GM21381 (cell line): ENCODE measurements around the gene THSD7B.

Experiments
- ATAC-seq: cut with Tn5 transposase; IDR thresholded peaks from one replicate; pipeline ENCODE4 v1.9.1; 2021; ENCODE audit warnings: mild to moderate bottlenecking, moderate library complexity; ENCODE audit not compliant: unreplicated experiment

THSD7B gene

GRCh38 chr2:136809998-136810397 lies 44.7 kb downstream of the THSD7B start:
- no peak for ATAC-seq

- ATAC-seq, result no peak
These were observed 53.5 kb downstream of the THSD7B start for GRCh38 chr2:136818839-136819238.

GRCh38 chr2:136823291-136823690 lies 57.9 kb downstream of the THSD7B start:
- ATAC-seq, result no peak

- no peak for ATAC-seq
These were observed 62.8 kb downstream of the THSD7B start for GRCh38 chr2:136828162-136828561.

- no peak for ATAC-seq
These were observed 63.4 kb downstream of the THSD7B start for GRCh38 chr2:136828774-136829173.

GRCh38 chr2:136844546-136844945 lies 79.2 kb downstream of the THSD7B start:
- ATAC-seq, result no peak

- no peak for ATAC-seq
These were observed 93.3 kb downstream of the THSD7B start for GRCh38 chr2:136858656-136859055.

GRCh38 chr2:136860443-136860958 lies 95.2 kb downstream of the THSD7B start:
- ATAC-seq, result no peak

GRCh38 chr2:136863468-136863867 lies 98.1 kb downstream of the THSD7B start:
- no peak for ATAC-seq

GRCh38 chr2:136863874-136864273 lies 98.5 kb downstream of the THSD7B start:
- ATAC-seq, result no peak

GRCh38 chr2:136871424-136871823 lies 106.1 kb downstream of the THSD7B start:
- ATAC-seq, result no peak

GRCh38 chr2:136874258-136874657 lies 108.9 kb downstream of the THSD7B start:
- ATAC-seq, result no peak

GRCh38 chr2:136891100-136891499 lies 125.8 kb downstream of the THSD7B start:
- no peak for ATAC-seq

GRCh38 chr2:136894007-136894634 lies 128.8 kb downstream of the THSD7B start:
- ATAC-seq, result no peak

- ATAC-seq, result no peak
These were observed 136.4 kb downstream of the THSD7B start for GRCh38 chr2:136901732-136902131.

- no peak for ATAC-seq
These were observed 140.4 kb downstream of the THSD7B start for GRCh38 chr2:136905779-136906178.

GRCh38 chr2:136909777-136910176 lies 144.4 kb downstream of the THSD7B start:
- ATAC-seq, result no peak

- no peak for ATAC-seq
These were observed 150.8 kb downstream of the THSD7B start for GRCh38 chr2:136916131-136916530.

- ATAC-seq, result no peak
These were observed 152.1 kb downstream of the THSD7B start for GRCh38 chr2:136917411-136917881.

GRCh38 chr2:136919682-136920081 lies 154.3 kb downstream of the THSD7B start:
- no peak for ATAC-seq

GRCh38 chr2:136920652-136921333 lies 155.4 kb downstream of the THSD7B start:
- no peak for ATAC-seq

- ATAC-seq, result no peak
These were observed 161.8 kb downstream of the THSD7B start for GRCh38 chr2:136927156-136927555.
